Frontal cortex (tissue), 4 donors: ENCODE data around the gene ENTPD5. TPM values are rescaled to one million over a fixed set of nuclear protein-coding genes. Genes with fewer than 3 reads are reported as not detected.
"Not testable (repeated sequence)": the region's sequence is repeated elsewhere in the genome, so short reads cannot be mapped to it uniquely, and the experiment has no call there.

ENCODE experiments used
- DNase-seq, 2 donors: peaks; one replicate each; pipeline ENCODE4 v3.0.0; 2012; ENCODE audit warnings: low spot score in 2 of 2
- FAIRE-seq: peaks from 2 replicates; lab custom pipeline; 2012; peaks lifted over from hg19 to GRCh38; lab: Jason Lieb, UNC
- small RNA-seq: library from RNA; depleted of rRNA; stranded (forward); fragments of <200 nt; gene quantifications from one replicate; pipeline ENCODE3, GENCODE V24; 2014
- total RNA-seq: library from RNA; depleted of rRNA; stranded (reverse); fragments of >200 nt; gene quantifications from one replicate; pipeline ENCODE4 v1.2.3, GENCODE V29; 2014
- donor health status: control.
- donor health status: control.
- donor health status: control.

ENTPD5 gene
- total RNA-seq, 1 donor from 2014 or later = 4.9 TPM

- no peak for FAIRE-seq
- peak; percentile 74 to 87 for DNase-seq
Observed at GRCh38 chr14:73949752-73950734, 69.0 kb downstream of the ENTPD5 start, which contains the start of the genes COQ6 and FAM161B. COQ6 (plus strand) TSS chr14:73950302; CDS start chr14:73950333, 31 bp downstream. FAM161B (minus strand) TSS chr14:73950094; CDS start chr14:73950026, 68 bp downstream.

- no peak for FAIRE-seq
- DNase-seq = no peak
Observed at GRCh38 chr14:73945159-73945670, 73.9 kb downstream of the ENTPD5 start.

- FAIRE-seq (no peak), DNase-seq (no peak)
Observed at GRCh38 chr14:73944432-73945158, 74.5 kb downstream of the ENTPD5 start.

- FAIRE-seq = no peak
Observed at GRCh38 chr14:73943083-73943482, 76.0 kb downstream of the ENTPD5 start.

DNA sequence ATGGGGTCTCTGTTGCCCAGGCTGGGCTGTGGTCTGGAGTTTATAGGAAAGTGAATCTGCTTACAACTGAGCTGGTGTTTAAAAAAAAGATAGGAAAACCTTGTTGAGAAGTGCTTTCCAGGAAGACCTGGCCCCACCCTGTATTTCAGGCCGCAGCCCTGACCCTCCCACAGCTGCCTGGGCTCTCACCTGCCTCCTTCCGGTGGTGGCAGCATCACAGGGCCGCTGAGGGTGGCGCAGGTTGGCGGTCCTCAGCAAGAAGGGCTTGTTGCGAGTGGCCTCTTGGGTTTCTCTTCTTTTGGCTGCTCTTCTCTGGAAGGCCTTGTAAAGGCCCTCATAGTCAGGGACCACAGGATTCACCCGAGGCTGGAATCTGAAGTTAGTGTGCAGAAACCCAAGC, 76.9 kb downstream of the ENTPD5 start:
- FAIRE-seq (no peak), DNase-seq (no peak)

More at GRCh38 chr14:73943083-73943482, 76.0 kb downstream of the ENTPD5 start:
- peak in 1 of 2 donors; percentile 22 for DNase-seq

GRCh38 chr14:73937012-73937411, 82.1 kb downstream of the ENTPD5 start:
- no peak for FAIRE-seq
- no peak for DNase-seq

DNA sequence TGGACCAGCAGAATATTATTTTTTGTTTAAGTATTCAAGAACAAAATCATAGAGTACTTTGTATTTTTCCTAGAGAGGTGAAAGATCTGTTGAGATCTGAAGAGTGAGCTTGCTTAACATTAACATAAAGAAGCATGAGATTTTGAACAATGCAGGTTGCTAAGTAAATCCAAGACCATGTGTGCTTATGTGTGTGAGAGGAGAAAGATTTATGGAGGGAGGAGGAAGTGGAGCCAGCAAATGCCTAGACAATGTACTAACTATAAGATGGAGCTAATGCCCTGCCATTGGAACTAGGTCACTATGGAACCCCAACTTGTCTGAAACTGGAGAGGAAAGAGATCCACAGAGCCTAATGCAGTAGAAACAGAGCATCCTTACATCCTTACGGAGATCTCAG, 82.5 kb downstream of the ENTPD5 start:
- DNase-seq (no peak), FAIRE-seq (no peak)

DNA sequence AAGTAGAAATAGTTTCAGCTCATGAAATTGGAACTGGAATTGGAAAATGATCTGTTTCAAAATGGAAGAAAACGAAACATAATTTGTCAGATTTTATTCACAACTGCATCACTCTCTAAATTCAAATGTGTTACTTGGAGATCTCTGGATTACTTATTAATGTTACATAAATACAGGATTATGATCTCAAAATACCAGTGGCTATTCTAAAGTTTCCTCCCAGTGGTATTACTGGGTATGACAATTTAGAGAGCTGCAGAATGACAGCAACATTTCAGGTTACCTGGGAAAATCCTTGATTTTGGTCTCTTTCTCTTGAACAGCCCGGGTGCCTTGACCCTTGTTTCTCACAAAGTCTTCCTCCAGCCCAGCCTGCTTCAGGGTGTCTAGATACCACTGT, 83.4 kb downstream of the ENTPD5 start:
- FAIRE-seq (peak; percentile 3), DNase-seq (no peak)

DNA sequence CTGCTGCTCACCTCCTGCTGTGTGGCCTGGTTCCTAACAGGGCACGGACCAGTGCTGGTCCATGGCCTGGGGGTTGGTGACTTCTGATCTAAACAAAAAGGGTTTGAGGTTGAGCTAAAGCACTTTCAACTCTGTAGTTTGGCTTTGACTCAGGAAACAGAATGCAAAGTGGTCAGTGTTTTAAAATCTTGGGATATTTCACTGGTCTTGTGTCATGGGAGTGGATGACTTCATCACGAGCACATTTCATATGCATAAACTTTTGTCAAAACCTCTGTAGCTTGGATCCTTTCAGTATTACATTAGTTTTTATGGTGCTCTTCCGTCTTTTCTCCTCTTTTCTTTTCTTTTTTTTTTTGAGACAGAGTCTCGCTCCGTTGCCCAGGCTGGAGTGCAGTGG, 94.8 kb downstream of the ENTPD5 start:
- no peak for DNase-seq
- FAIRE-seq = no peak

GRCh38 chr14:73919457-73919856, 99.6 kb downstream of the ENTPD5 start:
- not testable (repeated sequence) for DNase-seq, FAIRE-seq

DNA sequence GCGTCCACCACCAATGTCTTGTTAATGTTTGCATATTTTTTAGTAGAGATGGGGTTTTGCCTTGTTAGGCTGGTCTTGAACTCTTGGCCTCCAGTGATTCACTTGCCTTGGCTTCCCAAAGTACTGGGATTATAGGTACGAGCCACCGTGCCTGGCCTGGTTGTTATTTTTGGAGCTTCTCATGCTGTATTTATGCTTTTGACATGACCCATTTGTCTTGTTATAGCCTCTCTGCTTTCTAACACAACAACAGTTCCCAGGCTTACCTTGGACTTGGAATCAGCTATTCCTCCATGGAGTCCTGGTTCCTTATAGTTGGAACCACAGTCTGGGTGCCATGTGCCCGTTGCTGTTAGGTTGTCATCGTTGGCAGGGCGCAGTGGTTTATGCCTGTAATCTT, 102.8 kb downstream of the ENTPD5 start:
- FAIRE-seq (no peak), DNase-seq (no peak)

GRCh38 chr14:73913256-73913655, 105.8 kb downstream of the ENTPD5 start:
- no peak for FAIRE-seq
- DNase-seq = no peak

- FAIRE-seq (no peak), DNase-seq (no peak)
Observed at GRCh38 chr14:73909681-73910080, 109.4 kb downstream of the ENTPD5 start.

Small RNA genes lying within 50 kb of the gene (small RNA-seq; reads per million reads assigned to genes)
- gene AC005480.2 = not detected

Other genes with a start within 250 kb of the ENTPD5 start
- gene PTGR2, start 167.5 kb downstream of the ENTPD5 start, total RNA-seq = 4.9 TPM
- 71.3 TPM for gene ZNF410, start 132.4 kb downstream of the ENTPD5 start, total RNA-seq
- gene FAM161B, start 69.2 kb downstream of the ENTPD5 start, total RNA-seq = 20.8 TPM
- 18.8 TPM for gene COQ6, start 69.0 kb downstream of the ENTPD5 start, total RNA-seq
- 9.0 TPM for gene BBOF1, start 61 bp upstream of the ENTPD5 start, total RNA-seq
- gene ALDH6A1, start 65.2 kb upstream of the ENTPD5 start, total RNA-seq = 35.1 TPM
- gene LIN52, start 65.7 kb upstream of the ENTPD5 start, total RNA-seq = 18.3 TPM
- not detected for gene VSX2, start 220.2 kb upstream of the ENTPD5 start, total RNA-seq